GM19455 (cell line): ENCODE measurements around the gene TCF7L1.
"Not testable (repeated sequence)": the region's sequence is repeated elsewhere in the genome, so short reads cannot be mapped to it uniquely, and the experiment has no call there.

Experiments used
- ATAC-seq: cut with Tn5 transposase; IDR thresholded peaks from one replicate; pipeline ENCODE4 v1.9.1; 2021; ENCODE audit not compliant: unreplicated experiment

Gene TCF7L1

GRCh38 chr2:85341269-85342029 lies 208.3 kb downstream of the TCF7L1 start:
- no peak for ATAC-seq

GRCh38 chr2:85342156-85342555 lies 209.0 kb downstream of the TCF7L1 start:
- ATAC-seq: no peak

- not testable (repeated sequence) for ATAC-seq
These were observed 210.2 kb downstream of the TCF7L1 start for GRCh38 chr2:85343207-85343895.

GRCh38 chr2:85344356-85344954 lies 211.3 kb downstream of the TCF7L1 start:
- ATAC-seq: no peak

- ATAC-seq: no peak
These were observed 214.4 kb downstream of the TCF7L1 start for GRCh38 chr2:85347599-85347998.

GRCh38 chr2:85353876-85354285 lies 220.7 kb downstream of the TCF7L1 start:
- ATAC-seq: peak; percentile 18

- ATAC-seq: peak; percentile 95
These were observed 221.3 kb downstream of the TCF7L1 start, which contains the start of the genes ELMOD3 and RETSAT for GRCh38 chr2:85354286-85355072. Gene ELMOD3, plus strand, starts transcription at chr2:85354769. Its CDS starts 2,430 bp downstream, at chr2:85357199. Gene RETSAT, minus strand, starts transcription at chr2:85354528. Its CDS starts 21 bp downstream, at chr2:85354507.

GRCh38 chr2:85355073-85355410 lies 221.8 kb downstream of the TCF7L1 start:
- peak; percentile 3 for ATAC-seq

GRCh38 chr2:85355521-85355920 lies 222.3 kb downstream of the TCF7L1 start:
- no peak for ATAC-seq

GRCh38 chr2:85356186-85356585 lies 223.0 kb downstream of the TCF7L1 start:
- ATAC-seq: no peak

GRCh38 chr2:85357736-85358135 lies 224.5 kb downstream of the TCF7L1 start:
- ATAC-seq: no peak
